Upper lobe of right lung (tissue), 1 donor: ENCODE measurements around the gene EPB41L1. TPM values are rescaled to one million over a fixed set of nuclear protein-coding genes. Genes with fewer than 3 reads are reported as not detected.
A peak's percentile ranks its signal among the peaks of the same experiment; 100 is the strongest.

Source experiments
- ATAC-seq: fragments of 200-7000 bp; cut with Tn5 transposase; one replicate; pipeline ENCODE4 v1.9.1; 2020; ENCODE audit warnings: mild to moderate bottlenecking, moderate library complexity
- DNase-seq: peaks from one replicate; pipeline ENCODE4 v3.0.0-alpha.2; 2020
- H3K27ac ChIP-seq: fragments of 200-600 bp; one replicate; pipeline ENCODE4 v1.8.0; 2022
- H3K27me3 ChIP-seq: fragments of 200-600 bp; one replicate; pipeline ENCODE4 v1.8.0; 2022; ENCODE audit warnings: mild to moderate bottlenecking
- H3K36me3 ChIP-seq: fragments of 200-600 bp; one replicate; pipeline ENCODE4 v1.8.0; 2022
- H3K4me1 ChIP-seq: fragments of 200-600 bp; one replicate; pipeline ENCODE4 v1.8.0; 2022
- H3K4me3 ChIP-seq: fragments of 200-600 bp; one replicate; pipeline ENCODE4 v1.8.0; 2022; ENCODE audit warnings: mild to moderate bottlenecking
- H3K9me3 ChIP-seq: fragments of 200-600 bp; one replicate; pipeline ENCODE4 v1.8.0; 2022
- intact Hi-C: fragments of 100-400 bp; cut with DNase I; formaldehyde crosslinking; loops from one replicate; pipeline ENCODE4 v1.11.0; 2022
- total RNA-seq: library from RNA; stranded (reverse); fragmentation: NEBNext Ultra II Directional; extraction: Animal tissue kit (Norgen Biotek cat#: 25700); gene quantifications from one replicate; pipeline ENCODE4 v1.2.1, GENCODE V29; 2021
- TF ChIP-seq, protein P1 (sequence below): fragments of 200-600 bp; IDR thresholded peaks from one replicate; pipeline ENCODE4 v1.8.0; 2022; ENCODE audit warnings: antibody characterized with exemption
- donor health status: DM: no; HTN: yes; CAD: no; lungs with severe emphysema.

EPB41L1 gene
- total RNA-seq, 1 donor from 2014 or later: 61.4 TPM

DNA sequence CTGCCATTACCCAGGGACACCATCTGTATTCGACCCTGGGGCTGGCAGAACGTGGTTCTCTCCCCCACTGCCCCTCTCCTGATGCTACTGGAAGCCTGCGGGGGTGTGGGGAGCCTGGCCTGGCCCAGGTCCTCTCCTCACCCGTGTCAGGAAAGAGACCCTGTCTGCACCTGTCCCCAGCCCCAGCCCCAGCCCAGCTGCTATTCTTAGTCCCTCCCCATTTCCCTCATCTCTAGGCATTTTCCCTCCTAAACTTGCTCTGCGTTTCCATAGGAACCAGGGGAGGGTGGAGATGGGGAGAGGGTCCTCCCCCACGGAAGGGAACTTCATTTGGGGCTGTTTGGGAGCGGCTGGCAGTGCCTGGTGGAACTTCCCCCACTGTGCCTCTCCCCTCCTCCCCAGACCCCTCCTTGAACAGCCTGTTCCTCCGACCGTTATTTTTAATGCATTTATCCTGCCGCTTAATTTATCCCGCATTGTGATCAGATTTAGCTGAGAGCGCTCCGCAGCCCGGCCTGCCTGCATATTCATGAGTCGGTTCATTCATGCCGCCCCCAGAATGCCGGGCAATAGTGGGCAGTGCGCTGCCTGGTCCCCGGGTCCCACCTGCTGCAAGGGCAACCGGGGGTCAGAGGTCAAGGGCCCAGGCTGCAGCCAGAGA, 119.8 kb downstream of the EPB41L1 start:
- Histone ChIP-seq H3K9me3 (no peaks in the 10 kb centered on the region), H3K27me3 (peaks cover 9% of the 10 kb centered on the region), H3K4me1 (no peaks in the 10 kb centered on the region), H3K36me3 (no peaks in the 10 kb centered on the region), H3K4me3 (no peak overlapping the region), H3K27ac (no peak overlapping the region)
- intact Hi-C loops: no loop called here
- DNase-seq: no peak
- ATAC-seq: no peak
- TF ChIP-seq, protein P1, sequence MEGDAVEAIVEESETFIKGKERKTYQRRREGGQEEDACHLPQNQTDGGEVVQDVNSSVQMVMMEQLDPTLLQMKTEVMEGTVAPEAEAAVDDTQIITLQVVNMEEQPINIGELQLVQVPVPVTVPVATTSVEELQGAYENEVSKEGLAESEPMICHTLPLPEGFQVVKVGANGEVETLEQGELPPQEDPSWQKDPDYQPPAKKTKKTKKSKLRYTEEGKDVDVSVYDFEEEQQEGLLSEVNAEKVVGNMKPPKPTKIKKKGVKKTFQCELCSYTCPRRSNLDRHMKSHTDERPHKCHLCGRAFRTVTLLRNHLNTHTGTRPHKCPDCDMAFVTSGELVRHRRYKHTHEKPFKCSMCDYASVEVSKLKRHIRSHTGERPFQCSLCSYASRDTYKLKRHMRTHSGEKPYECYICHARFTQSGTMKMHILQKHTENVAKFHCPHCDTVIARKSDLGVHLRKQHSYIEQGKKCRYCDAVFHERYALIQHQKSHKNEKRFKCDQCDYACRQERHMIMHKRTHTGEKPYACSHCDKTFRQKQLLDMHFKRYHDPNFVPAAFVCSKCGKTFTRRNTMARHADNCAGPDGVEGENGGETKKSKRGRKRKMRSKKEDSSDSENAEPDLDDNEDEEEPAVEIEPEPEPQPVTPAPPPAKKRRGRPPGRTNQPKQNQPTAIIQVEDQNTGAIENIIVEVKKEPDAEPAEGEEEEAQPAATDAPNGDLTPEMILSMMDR: no peak

DNA sequence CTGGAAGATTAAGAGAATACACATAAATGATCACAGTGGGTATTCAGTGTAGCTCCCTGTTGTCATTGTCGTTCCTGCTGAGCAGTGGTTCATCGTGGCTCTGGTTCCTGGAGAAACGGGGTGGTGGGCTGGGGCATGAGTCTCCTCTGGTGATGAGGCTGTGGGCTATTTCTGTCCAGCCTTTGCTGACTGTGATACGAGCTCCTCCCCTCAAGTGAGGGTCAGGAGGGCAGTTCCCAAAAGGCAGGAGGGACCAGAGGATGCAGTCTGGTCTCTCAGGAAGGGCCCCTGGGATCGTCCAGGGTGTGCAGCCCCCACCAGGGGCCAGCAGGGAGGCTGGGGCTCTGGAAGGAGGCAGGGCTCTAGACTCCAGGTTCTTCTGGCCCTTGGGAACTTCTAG, 120.5 kb downstream of the EPB41L1 start:
- intact Hi-C loops: no loop called here
- Histone ChIP-seq H3K4me3 (no peak overlapping the region), H3K4me1 (no peaks in the 10 kb centered on the region), H3K27ac (no peak overlapping the region), H3K9me3 (no peaks in the 10 kb centered on the region), H3K27me3 (peaks cover 9% of the 10 kb centered on the region), H3K36me3 (no peaks in the 10 kb centered on the region)
- no peak for ATAC-seq
- no peak for DNase-seq
- TF ChIP-seq, protein P1: no peak

DNA sequence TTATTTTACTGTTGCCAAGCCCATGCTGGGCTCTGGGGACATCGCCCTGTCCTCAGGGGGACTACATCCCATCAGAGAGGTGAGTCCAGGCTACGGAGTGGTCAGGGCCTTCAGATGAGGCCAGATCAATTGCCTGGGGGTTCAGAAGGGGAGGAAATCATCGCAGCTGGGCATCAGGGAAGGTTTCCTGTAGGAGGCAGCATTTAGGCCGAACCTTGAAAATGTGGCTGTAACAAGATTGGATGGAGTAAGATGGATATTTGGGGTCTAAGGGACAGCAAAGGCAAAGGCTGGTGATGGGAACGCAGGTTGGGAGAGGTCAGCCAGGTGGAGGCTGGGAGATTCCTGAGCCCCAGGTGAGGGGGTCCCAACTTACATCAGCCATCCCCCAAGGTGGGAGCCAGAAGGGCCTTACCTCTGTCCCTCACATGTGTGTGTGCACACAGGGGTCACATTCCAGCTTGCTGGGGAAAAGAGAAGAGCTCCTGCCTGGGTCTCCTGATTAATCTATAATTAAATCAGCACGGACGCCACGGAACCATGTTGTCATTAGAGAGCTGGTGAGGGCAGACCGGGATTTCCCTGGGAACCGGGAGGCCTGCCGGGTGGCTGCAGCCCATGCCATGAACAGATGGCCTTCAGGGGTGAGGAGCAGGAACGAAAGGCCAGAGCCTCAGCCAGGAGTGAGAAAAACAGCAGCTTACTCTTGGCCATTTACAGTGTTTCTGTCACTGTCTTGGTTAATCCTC, 121.1 kb downstream of the EPB41L1 start:
- Histone ChIP-seq H3K27ac (no peak overlapping the region), H3K36me3 (no peaks in the 10 kb centered on the region), H3K9me3 (no peaks in the 10 kb centered on the region), H3K4me3 (no peak overlapping the region), H3K27me3 (peaks cover 9% of the 10 kb centered on the region), H3K4me1 (no peaks in the 10 kb centered on the region)
- TF ChIP-seq, protein P1: no peak
- peak; percentile 40 for DNase-seq
- intact Hi-C loops: no loop called here
- ATAC-seq: no peak

DNA sequence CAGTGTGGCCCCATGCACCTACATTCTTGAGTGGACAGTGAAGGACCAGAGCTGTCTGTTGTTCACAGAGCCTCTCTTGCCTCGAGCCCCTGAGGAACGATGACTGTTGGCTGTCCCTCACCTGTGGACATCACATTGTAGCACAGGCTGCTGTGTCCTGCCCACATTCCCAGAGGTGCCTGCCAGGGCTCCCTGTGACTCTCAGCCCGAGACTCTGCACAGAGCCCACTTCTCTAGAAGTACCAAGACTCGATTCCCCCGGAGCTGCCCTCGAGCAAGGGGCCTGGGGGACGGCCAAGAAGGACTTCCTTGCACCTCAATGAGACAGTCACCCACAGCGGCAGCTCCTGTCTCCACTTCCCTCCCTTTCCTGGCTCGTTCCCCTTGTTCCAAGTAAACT, 123.0 kb downstream of the EPB41L1 start:
- Histone ChIP-seq H3K27ac (no peak overlapping the region), H3K4me1 (no peaks in the 10 kb centered on the region), H3K9me3 (no peaks in the 10 kb centered on the region), H3K27me3 (peaks cover 9% of the 10 kb centered on the region), H3K4me3 (no peak overlapping the region), H3K36me3 (no peaks in the 10 kb centered on the region)
- intact Hi-C loops: no loop called here
- no peak for ATAC-seq
- peak; percentile 53 for DNase-seq
- TF ChIP-seq, protein P1: no peak

DNA sequence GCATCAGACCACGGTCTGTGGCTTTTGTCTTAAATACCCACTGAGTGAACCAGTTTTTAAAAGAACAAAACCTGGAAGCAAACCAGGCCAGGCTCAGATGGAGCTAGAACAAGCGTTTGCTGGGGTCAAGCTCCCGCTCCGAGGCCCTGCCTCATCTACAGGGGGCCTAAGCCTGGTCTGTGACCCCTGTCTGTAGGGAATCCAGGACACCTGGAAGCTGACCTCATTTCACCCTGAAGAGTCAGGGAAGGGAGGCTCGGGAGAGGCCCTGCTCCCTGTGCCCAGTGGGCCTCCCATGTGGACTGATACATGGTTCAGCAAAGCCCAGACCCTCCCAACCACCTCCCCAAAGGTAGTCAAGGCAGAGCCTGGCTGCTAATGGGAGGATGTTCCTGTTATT, 124.8 kb downstream of the EPB41L1 start:
- Histone ChIP-seq H3K36me3 (no peaks in the 10 kb centered on the region), H3K4me1 (no peaks in the 10 kb centered on the region), H3K27me3 (peaks cover 9% of the 10 kb centered on the region), H3K27ac (no peak overlapping the region), H3K4me3 (no peak overlapping the region), H3K9me3 (no peaks in the 10 kb centered on the region)
- DNase-seq (no peak), ATAC-seq (no peak)
- TF ChIP-seq, protein P1: no peak
- intact Hi-C loops: no loop called here
